Neural progenitor cell (in vitro differentiated cells): ENCODE results near the gene MEGF10.

ENCODE experiments used
- EZH2 ChIP-seq: fragments of 200-600 bp; sonication (generic); IDR thresholded peaks from 2 replicates; pipeline ENCODE4 v1.6.1; 2017; ENCODE audit warnings: antibody characterized with exemption, mild to moderate bottlenecking, moderate library complexity
- EZH2phosphoT487 ChIP-seq: fragments of 200-600 bp; sonication (generic); IDR thresholded peaks from 2 replicates; pipeline ENCODE4 v1.6.1; 2017; ENCODE audit warnings: antibody characterized with exemption
- TF ChIP-seq, protein P1 (sequence below): fragments of 200-600 bp; sonication (generic); IDR thresholded peaks from 2 replicates; pipeline ENCODE4 v1.5.1; 2017; ENCODE audit warnings: antibody characterized with exemption, mild to moderate bottlenecking

- no peak for TF ChIP-seq EZH2
- TF ChIP-seq, protein P1, sequence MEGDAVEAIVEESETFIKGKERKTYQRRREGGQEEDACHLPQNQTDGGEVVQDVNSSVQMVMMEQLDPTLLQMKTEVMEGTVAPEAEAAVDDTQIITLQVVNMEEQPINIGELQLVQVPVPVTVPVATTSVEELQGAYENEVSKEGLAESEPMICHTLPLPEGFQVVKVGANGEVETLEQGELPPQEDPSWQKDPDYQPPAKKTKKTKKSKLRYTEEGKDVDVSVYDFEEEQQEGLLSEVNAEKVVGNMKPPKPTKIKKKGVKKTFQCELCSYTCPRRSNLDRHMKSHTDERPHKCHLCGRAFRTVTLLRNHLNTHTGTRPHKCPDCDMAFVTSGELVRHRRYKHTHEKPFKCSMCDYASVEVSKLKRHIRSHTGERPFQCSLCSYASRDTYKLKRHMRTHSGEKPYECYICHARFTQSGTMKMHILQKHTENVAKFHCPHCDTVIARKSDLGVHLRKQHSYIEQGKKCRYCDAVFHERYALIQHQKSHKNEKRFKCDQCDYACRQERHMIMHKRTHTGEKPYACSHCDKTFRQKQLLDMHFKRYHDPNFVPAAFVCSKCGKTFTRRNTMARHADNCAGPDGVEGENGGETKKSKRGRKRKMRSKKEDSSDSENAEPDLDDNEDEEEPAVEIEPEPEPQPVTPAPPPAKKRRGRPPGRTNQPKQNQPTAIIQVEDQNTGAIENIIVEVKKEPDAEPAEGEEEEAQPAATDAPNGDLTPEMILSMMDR: no peak
- TF ChIP-seq EZH2phosphoT487: no peak
Measured at GRCh38 chr5:127322403-127322802, 31.8 kb downstream of the MEGF10 start.
